Measurements from ENCODE around the gene CD200R1L.
A peak's percentile ranks its signal among the peaks of the same experiment; 100 is the strongest.

The CD200R1L gene

DNA sequence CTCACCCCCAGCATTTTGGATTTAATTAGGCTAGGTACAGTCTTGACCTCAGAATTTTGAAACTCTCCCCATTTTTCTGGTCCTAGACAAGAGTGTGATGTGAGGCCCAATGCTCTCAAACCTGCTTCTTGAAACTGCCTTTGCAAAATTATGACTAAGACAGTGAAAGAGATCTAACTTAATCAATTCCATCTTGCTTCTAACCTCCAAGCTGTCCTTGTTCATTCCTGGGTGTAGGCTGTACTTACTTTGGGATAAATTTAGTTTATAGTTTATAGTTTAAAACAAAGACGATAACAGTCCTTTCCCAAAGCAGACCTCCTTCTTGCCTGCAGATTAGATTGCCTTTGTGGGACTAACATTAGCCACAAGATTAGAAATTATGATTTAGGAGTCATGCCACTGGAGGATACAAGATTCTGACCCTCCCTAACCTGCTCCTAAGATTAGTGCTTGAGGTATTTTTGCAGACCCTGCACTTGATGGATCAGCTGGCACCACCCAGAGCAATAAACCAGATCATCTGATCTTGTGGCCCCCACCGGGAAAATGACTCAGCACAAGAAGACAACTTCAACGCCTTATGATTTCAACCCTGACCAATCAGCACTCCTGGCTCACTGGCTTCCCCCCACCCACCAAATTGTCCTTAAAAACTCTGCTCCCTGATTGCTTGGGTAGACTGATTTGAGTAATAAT is 59.6 kb downstream of the CD200R1L start:
- Mint-ChIP-seq H3K27ac (peak overlapping the region in 1 of 3 experiments; percentile 35), H3K36me3 (ENCODE audit: low read depth) (no peaks in the 10 kb centered on the region), H3K27me3 (ENCODE audit: low read depth) (no peaks in the 10 kb centered on the region), H3K4me1 (peaks cover 16% of the 10 kb centered on the region), H3K9me3 (peaks cover 7% of the 10 kb centered on the region), H3K4me3 (no peak overlapping the region)
- TF ChIP-seq, protein P1, sequence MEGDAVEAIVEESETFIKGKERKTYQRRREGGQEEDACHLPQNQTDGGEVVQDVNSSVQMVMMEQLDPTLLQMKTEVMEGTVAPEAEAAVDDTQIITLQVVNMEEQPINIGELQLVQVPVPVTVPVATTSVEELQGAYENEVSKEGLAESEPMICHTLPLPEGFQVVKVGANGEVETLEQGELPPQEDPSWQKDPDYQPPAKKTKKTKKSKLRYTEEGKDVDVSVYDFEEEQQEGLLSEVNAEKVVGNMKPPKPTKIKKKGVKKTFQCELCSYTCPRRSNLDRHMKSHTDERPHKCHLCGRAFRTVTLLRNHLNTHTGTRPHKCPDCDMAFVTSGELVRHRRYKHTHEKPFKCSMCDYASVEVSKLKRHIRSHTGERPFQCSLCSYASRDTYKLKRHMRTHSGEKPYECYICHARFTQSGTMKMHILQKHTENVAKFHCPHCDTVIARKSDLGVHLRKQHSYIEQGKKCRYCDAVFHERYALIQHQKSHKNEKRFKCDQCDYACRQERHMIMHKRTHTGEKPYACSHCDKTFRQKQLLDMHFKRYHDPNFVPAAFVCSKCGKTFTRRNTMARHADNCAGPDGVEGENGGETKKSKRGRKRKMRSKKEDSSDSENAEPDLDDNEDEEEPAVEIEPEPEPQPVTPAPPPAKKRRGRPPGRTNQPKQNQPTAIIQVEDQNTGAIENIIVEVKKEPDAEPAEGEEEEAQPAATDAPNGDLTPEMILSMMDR (IDR thresholded peaks at IDR 0.05; ENCODE audit: unreplicated experiment in 3 of 3) = no peak

DNA sequence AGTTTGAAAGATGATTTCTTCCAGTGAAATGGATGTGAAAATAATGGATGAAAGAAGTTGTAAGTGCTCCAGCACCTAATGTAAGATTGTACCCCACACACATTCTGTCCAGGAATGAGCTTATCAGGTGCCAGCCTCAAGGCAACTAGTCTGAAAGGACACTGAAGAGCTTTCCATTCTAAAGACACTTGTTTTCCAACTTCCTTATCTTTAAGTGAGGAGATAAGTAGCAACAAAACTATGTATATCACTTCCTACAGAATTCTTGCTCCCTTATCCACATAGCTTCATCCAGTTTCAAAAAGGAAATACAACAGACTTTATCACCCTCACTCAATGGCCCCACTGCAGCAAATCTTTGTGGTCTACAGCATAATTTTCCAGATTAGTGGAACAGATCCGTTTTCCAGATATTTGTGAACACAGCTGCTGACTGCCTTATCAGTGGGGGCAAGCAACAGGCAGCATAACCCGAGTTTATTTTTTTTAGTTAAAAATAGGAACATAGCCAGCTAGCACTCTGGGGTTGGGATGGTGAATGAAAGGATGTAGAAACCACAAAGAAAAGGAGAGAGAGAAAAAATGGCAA is 60.6 kb downstream of the CD200R1L start:
- H3K27me3 Mint-ChIP-seq (ENCODE audit: low read depth) = no peaks in the 10 kb centered on the region
- TF ChIP-seq, protein P1 (IDR thresholded peaks at IDR 0.05; ENCODE audit: unreplicated experiment in 3 of 3) = no peak
- no peaks in the 10 kb centered on the region for H3K36me3 Mint-ChIP-seq (ENCODE audit: low read depth)
- peaks cover 7% of the 10 kb centered on the region for H3K9me3 Mint-ChIP-seq
- no peak overlapping the region for H3K4me3 Mint-ChIP-seq
- peaks cover 16% of the 10 kb centered on the region for H3K4me1 Mint-ChIP-seq
- peak overlapping the region in 2 of 3 experiments; percentile 4 to 30 for H3K27ac Mint-ChIP-seq

DNA sequence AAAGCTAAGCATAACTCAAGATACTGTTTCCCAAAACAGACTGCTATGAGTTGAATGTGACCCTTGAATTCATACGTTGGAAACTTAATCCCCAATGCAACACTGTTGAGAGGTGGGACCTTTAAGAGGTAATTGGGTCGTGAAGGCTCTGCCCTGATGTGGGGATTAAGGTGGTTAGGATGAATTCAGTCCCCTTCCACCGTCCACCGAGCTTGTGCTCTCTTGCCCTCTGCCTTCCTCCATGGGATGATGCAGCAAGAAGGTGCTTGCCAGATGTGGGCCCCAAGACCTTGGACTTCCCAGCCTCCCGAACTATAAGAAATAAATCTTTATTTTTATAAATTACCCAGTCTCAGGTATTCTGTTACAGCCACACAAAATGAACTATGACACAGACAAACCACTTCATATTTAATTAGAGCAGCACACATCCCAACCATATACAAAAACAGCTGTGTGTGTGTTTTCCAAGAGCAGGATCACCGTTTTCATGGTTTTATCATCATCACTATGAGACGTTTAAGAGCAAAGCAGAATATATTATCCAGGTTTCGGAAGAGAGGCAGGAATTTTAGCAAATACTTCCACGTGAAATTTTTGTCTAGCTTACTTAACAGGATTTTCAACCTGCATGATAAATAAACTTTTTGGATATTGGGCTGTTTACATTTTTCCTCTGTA is 61.2 kb downstream of the CD200R1L start:
- peaks cover 16% of the 10 kb centered on the region for H3K4me1 Mint-ChIP-seq
- no peak overlapping the region for H3K4me3 Mint-ChIP-seq
- H3K27ac Mint-ChIP-seq = peak overlapping the region in 2 of 3 experiments; percentile 4 to 30
- TF ChIP-seq, protein P1 (IDR thresholded peaks at IDR 0.05; ENCODE audit: unreplicated experiment in 3 of 3) = no peak
- peaks cover 7% of the 10 kb centered on the region for H3K9me3 Mint-ChIP-seq
- no peaks in the 10 kb centered on the region for H3K36me3 Mint-ChIP-seq (ENCODE audit: low read depth)
- H3K27me3 Mint-ChIP-seq (ENCODE audit: low read depth) = no peaks in the 10 kb centered on the region

DNA sequence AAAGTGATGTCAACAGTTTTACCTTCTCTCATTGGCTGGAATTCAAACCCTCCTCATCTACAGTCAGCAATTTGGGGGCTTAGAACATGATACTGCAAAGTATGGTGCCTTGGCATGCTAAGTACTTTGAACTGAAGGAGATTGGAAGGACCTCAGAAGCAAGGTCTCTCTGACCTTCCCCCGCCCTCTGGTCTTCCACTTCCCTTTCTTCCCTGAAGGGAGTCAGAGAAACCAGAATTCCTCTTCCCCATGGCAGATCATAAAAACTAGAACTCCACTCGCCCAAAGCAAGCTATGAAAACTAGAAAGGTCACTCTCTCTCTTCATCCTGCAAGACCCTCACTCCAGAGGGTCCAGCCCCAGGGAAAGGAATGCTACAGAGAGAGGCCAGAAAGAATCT is 64.2 kb downstream of the CD200R1L start:
- Mint-ChIP-seq H3K36me3 (ENCODE audit: low read depth) (no peaks in the 10 kb centered on the region), H3K27ac (no peak overlapping the region), H3K27me3 (ENCODE audit: low read depth) (peaks cover 9% of the 10 kb centered on the region), H3K4me3 (no peak overlapping the region), H3K4me1 (peaks cover 16% of the 10 kb centered on the region), H3K9me3 (no peaks in the 10 kb centered on the region)
- TF ChIP-seq, protein P1 (IDR thresholded peaks at IDR 0.05; ENCODE audit: unreplicated experiment in 3 of 3) = no peak

DNA sequence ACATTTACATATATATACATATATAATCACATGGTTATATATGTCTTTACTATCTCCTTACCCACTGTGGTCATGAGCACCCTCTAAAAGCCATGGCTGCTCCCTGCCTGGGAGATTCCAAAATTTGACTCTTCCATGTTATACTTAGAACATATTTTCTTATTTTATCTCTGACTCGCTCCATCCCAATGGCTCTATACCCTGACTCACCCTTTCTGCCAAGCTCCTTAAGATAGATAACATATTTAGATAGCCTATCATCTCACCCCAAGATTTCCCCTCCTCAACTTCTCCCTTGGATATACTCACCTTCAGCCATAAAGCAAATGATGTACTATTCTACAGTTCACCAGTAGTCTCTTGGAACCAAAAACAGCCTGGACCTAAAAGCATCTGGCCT is 65.1 kb downstream of the CD200R1L start:
- TF ChIP-seq, protein P1 (IDR thresholded peaks at IDR 0.05; ENCODE audit: unreplicated experiment in 3 of 3) = no peak
- Mint-ChIP-seq H3K4me1 (peaks cover 17% of the 10 kb centered on the region), H3K36me3 (ENCODE audit: low read depth) (no peaks in the 10 kb centered on the region), H3K27ac (no peak overlapping the region), H3K4me3 (no peak overlapping the region), H3K27me3 (ENCODE audit: low read depth) (peaks cover 13% of the 10 kb centered on the region), H3K9me3 (no peaks in the 10 kb centered on the region)
